Thyroid gland (tissue), 4 donors: ENCODE data around the gene ERFL. TPM values are rescaled to one million over a fixed set of nuclear protein-coding genes. Genes with fewer than 3 reads are reported as not detected.

Experiments used
- DNase-seq, 2 donors: peaks; one replicate each; pipeline ENCODE4 v3.0.0-alpha.2; 2019
- H3K27ac ChIP-seq, 3 donors: fragments of 200-600 bp; sonication (generic); 1 replicate in 2 of 3; 2 replicates in 1 of 3; pipeline ENCODE4 v1.5.1; 2016 to 2019; ENCODE audit warnings: mild to moderate bottlenecking in 1 of 3, moderate library complexity in 1 of 3
- H3K27me3 ChIP-seq: fragments of 200-600 bp; sonication (generic); one replicate; pipeline ENCODE4 v1.5.1; 2019
- H3K36me3 ChIP-seq, 2 donors: fragments of 200-600 bp; sonication (generic); one replicate each; pipeline ENCODE4 v1.5.1; 2016 to 2019
- H3K4me1 ChIP-seq, 2 donors: fragments of 200-600 bp; sonication (generic); one replicate each; pipeline ENCODE4 v1.5.1; 2017 to 2019
- H3K4me3 ChIP-seq, 3 donors: fragments of 200-600 bp; sonication (generic); replicated peaks in 1 of 3; 1 replicate in 2 of 3; 2 replicates in 1 of 3; pipeline ENCODE4 v1.5.1; 2016; ENCODE audit warnings: mild to moderate bottlenecking in 1 of 3
- H3K9me3 ChIP-seq: fragments of 200-600 bp; sonication (generic); one replicate; pipeline ENCODE4 v1.5.1; 2017
- CTCF ChIP-seq, 6 experiments: fragments of 200-600 bp in 3 of 6; fragments of 450-650 bp in 3 of 6; sonication (generic) in 3 of 6; IDR thresholded peaks; one replicate each; pipeline ENCODE4 v1.5.1; 2016 to 2019; ENCODE audit warnings: antibody characterized with exemption in 6 of 6, mild to moderate bottlenecking in 2 of 6, inconsistent platforms in 1 of 6, moderate library complexity in 1 of 6
- POLR2A ChIP-seq, 2 donors: fragments of 450-650 bp; IDR thresholded peaks; one replicate each; pipeline ENCODE4 v1.6.1; 2017; ENCODE audit warnings: antibody characterized with exemption in 2 of 2, mild to moderate bottlenecking in 2 of 2, moderate library complexity in 1 of 2
- WGBS, 2 donors: methylation state at CpG; one replicate each; pipeline ENCODE4 v1.1.5; 2017; 5-methylcytosine and 5-hydroxymethylcytosine counted together
- intact Hi-C: fragments of 100-400 bp; cut with DNase I; formaldehyde crosslinking; loops from one replicate; pipeline ENCODE4 v1.15.1; 2023
- total RNA-seq, 4 donors: library from RNA; depleted of rRNA; stranded (reverse); fragments of >200 nt; gene quantifications; one replicate each; pipeline ENCODE4 v1.2.3, GENCODE V29; 2016

Gene ERFL
- total RNA-seq, 4 donors from 2014 or later: 0.24 TPM; not detected in 3

GRCh38 chr19:41895745-41896580 is 32.3 kb downstream of the ERFL start:
- TF ChIP-seq CTCF (IDR thresholded peaks at IDR 0.05): no peak
- TF ChIP-seq POLR2A (IDR thresholded peaks at IDR 0.05): no peak
- Histone ChIP-seq H3K4me3 (no peak overlapping the region), H3K27ac (no peak overlapping the region), H3K9me3 (no peaks in the 10 kb centered on the region), H3K27me3 (no peaks in the 10 kb centered on the region), H3K36me3 (peaks cover 46 to 54% of the 10 kb centered on the region in 2 donors), H3K4me1 (no peaks in the 10 kb centered on the region)
- intact Hi-C loops: no loop called here
- WGBS, 2 donors: 81 to 89% methylated on average over 16 to 17 of the region's 19 CpGs
- no peak for DNase-seq

GRCh38 chr19:41894350-41894749 is 33.9 kb downstream of the ERFL start:
- intact Hi-C loops: no loop called here
- H3K9me3 ChIP-seq: no peaks in the 10 kb centered on the region
- peaks cover 42 to 46% of the 10 kb centered on the region in 2 donors for H3K36me3 ChIP-seq
- H3K4me3 ChIP-seq: no peak overlapping the region
- 85 to 97% methylated on average over 6 to 14 of the region's 14 CpGs for WGBS, 2 donors
- H3K4me1 ChIP-seq: no peaks in the 10 kb centered on the region
- no peaks in the 10 kb centered on the region for H3K27me3 ChIP-seq
- H3K27ac ChIP-seq: no peak overlapping the region
- TF ChIP-seq POLR2A (IDR thresholded peaks at IDR 0.05): no peak
- TF ChIP-seq CTCF (IDR thresholded peaks at IDR 0.05): no peak
- no peak for DNase-seq

GRCh38 chr19:41893899-41894298 is 34.4 kb downstream of the ERFL start:
- H3K9me3 ChIP-seq: no peaks in the 10 kb centered on the region
- no peak overlapping the region for H3K27ac ChIP-seq
- intact Hi-C loops: no loop called here
- TF ChIP-seq CTCF (IDR thresholded peaks at IDR 0.05) (no peak), POLR2A (IDR thresholded peaks at IDR 0.05) (no peak)
- no peaks in the 10 kb centered on the region for H3K27me3 ChIP-seq
- peaks cover 39 to 43% of the 10 kb centered on the region in 2 donors for H3K36me3 ChIP-seq
- no peak overlapping the region for H3K4me3 ChIP-seq
- H3K4me1 ChIP-seq: no peaks in the 10 kb centered on the region
- 86 to 87% methylated on average over 6 of the region's 6 CpGs for WGBS, 2 donors
- DNase-seq: no peak

GRCh38 chr19:41892173-41892902 is 35.9 kb downstream of the ERFL start:
- Histone ChIP-seq H3K4me1 (peaks cover 0 to 3% of the 10 kb centered on the region in 2 donors), H3K9me3 (no peaks in the 10 kb centered on the region), H3K27ac (no peak overlapping the region), H3K27me3 (no peaks in the 10 kb centered on the region), H3K4me3 (no peak overlapping the region), H3K36me3 (peaks cover 29 to 32% of the 10 kb centered on the region in 2 donors)
- intact Hi-C loops: no loop called here
- WGBS, 2 donors: 90 to 93% methylated on average over 25 to 33 of the region's 34 CpGs
- DNase-seq: no peak
- TF ChIP-seq POLR2A (IDR thresholded peaks at IDR 0.05) (no peak), CTCF (IDR thresholded peaks at IDR 0.05) (no peak)

GRCh38 chr19:41890936-41891335 is 37.3 kb downstream of the ERFL start:
- TF ChIP-seq CTCF (IDR thresholded peaks at IDR 0.05): no peak
- no peak for TF ChIP-seq POLR2A (IDR thresholded peaks at IDR 0.05)
- Histone ChIP-seq H3K36me3 (peaks cover 24 to 27% of the 10 kb centered on the region in 2 donors), H3K4me1 (peaks cover 0 to 4% of the 10 kb centered on the region in 2 donors), H3K9me3 (no peaks in the 10 kb centered on the region), H3K27me3 (no peaks in the 10 kb centered on the region), H3K27ac (no peak overlapping the region), H3K4me3 (no peak overlapping the region)
- WGBS, 2 donors: 97 to 99% methylated on average over 4 of the region's 4 CpGs
- no peak for DNase-seq
- intact Hi-C loops: no loop called here
